Measurements from ENCODE around the gene PDE6G. TPM values are rescaled to one million over a fixed set of nuclear protein-coding genes. Genes with fewer than 3 reads are reported as not detected.
A peak's percentile ranks its signal among the peaks of the same experiment; 100 is the strongest.

PDE6G gene
- total RNA-seq, 4 donors from 2014 or later = 2.1 TPM; not detected in 3

DNA sequence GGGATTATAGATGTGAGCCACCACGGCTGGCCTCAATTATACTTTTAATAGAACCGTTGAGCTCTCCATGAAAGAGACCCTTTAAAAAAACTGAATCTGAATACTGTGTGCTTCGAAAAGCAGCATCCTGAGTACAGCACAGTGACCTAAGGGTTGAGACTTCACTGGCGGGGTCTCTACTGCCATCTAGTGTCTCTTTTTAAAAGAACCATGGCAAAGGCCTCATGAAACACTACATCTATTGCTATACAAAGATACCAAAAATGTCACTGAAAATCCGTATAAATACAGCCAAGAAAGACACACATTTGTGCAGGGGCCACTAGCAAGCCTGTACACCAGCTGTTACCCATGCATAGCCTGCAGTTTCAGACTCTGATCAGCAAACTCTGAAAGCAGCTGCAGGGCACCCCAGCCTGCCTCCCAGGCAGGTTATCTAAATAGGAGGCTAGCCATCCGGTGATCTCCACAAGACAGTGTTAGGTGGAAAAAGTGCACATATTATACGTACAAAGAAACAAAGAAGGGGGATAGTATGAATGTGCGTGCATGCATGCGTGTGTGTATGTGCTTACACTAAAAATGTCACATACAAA is 54.7 kb downstream of the PDE6G start:
- no peaks in the 10 kb centered on the region for H3K36me3 ChIP-seq
- TF ChIP-seq POLR2A (IDR thresholded peaks at IDR 0.05) = no peak
- TF ChIP-seq, protein P1, sequence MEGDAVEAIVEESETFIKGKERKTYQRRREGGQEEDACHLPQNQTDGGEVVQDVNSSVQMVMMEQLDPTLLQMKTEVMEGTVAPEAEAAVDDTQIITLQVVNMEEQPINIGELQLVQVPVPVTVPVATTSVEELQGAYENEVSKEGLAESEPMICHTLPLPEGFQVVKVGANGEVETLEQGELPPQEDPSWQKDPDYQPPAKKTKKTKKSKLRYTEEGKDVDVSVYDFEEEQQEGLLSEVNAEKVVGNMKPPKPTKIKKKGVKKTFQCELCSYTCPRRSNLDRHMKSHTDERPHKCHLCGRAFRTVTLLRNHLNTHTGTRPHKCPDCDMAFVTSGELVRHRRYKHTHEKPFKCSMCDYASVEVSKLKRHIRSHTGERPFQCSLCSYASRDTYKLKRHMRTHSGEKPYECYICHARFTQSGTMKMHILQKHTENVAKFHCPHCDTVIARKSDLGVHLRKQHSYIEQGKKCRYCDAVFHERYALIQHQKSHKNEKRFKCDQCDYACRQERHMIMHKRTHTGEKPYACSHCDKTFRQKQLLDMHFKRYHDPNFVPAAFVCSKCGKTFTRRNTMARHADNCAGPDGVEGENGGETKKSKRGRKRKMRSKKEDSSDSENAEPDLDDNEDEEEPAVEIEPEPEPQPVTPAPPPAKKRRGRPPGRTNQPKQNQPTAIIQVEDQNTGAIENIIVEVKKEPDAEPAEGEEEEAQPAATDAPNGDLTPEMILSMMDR (IDR thresholded peaks at IDR 0.05) = peak; percentile 73 to 85 (median 82)
- no peaks in the 10 kb centered on the region for H3K9me3 ChIP-seq
- peaks cover 0 to 3% of the 10 kb centered on the region in 2 donors for H3K4me1 ChIP-seq
- peak in 1 of 2 donors; percentile 40 for DNase-seq
- H3K27me3 ChIP-seq = no peaks in the 10 kb centered on the region
- H3K27ac ChIP-seq = no peak overlapping the region
- intact Hi-C loops (cut with DNase I; ENCODE audit: low total_unique reads) = no loop called here
- no peak overlapping the region for H3K4me3 ChIP-seq

Small RNAs within 50 kb of the gene (microRNA-seq; reads per million reads assigned to microRNA genes)
- not detected for gene MIR6786 (ENCODE audit: borderline microRNAs expressed, borderline replicate concordance)

Small RNAs within 50 kb of the gene (small RNA-seq; reads per million reads assigned to genes)
- not detected for gene MIR6786

Other genes starting within 250 kb of the PDE6G start
- 1,000 to 10,000 TPM; 1,023 to 5,472 (median 2,159) TPM for gene ACTG1, start 143.7 kb downstream of the PDE6G start, total RNA-seq
- 1 to 10 TPM in 2 of 4 donors, not detected in 2; 5.0 to 7.4 TPM for gene FSCN2, start 128.2 kb downstream of the PDE6G start, total RNA-seq
- gene FAAP100, start 104.2 kb downstream of the PDE6G start, total RNA-seq = 10 to 100 TPM in 2 of 4 donors, 1 to 10 TPM in 2; 3.5 to 31.2 (median 17.3) TPM
- gene NPLOC4, start 19.4 kb downstream of the PDE6G start, total RNA-seq = 10 to 100 TPM; 14.6 to 86.3 (median 30.9) TPM
- 1 to 10 TPM in 1 of 4 donors, under 1 TPM in 1, not detected in 2; 0.21 to 3.0 TPM for gene TSPAN10, start 19.3 kb downstream of the PDE6G start, total RNA-seq
- gene OXLD1, start 10.1 kb upstream of the PDE6G start, total RNA-seq = 10 to 100 TPM in 3 of 4 donors, 1 to 10 TPM in 1; 3.2 to 56.1 (median 20.3) TPM
- 10 to 100 TPM in 1 of 4 donors, 1 to 10 TPM in 2, under 1 TPM in 1; 0.77 to 12.3 (median 3.9) TPM for gene CCDC137, start 10.2 kb upstream of the PDE6G start, total RNA-seq
- gene ARL16, start 27.3 kb upstream of the PDE6G start, total RNA-seq = 10 to 100 TPM in 3 of 4 donors, 1 to 10 TPM in 1; 4.4 to 36.9 (median 27.0) TPM
- gene HGS, start 27.5 kb upstream of the PDE6G start, total RNA-seq = 100 to 1,000 TPM in 1 of 4 donors, 10 to 100 TPM in 3; 21.0 to 121 (median 72.5) TPM
- gene MRPL12, start 46.8 kb upstream of the PDE6G start, total RNA-seq = 10 to 100 TPM in 2 of 4 donors, 1 to 10 TPM in 1, under 1 TPM in 1; 0.77 to 72.9 (median 19.5) TPM
- gene SLC25A10, start 55.7 kb upstream of the PDE6G start, total RNA-seq = 10 to 100 TPM in 1 of 4 donors, 1 to 10 TPM in 2, not detected in 1; 5.6 to 11.3 (median 7.6) TPM
- gene GCGR, start 147.6 kb upstream of the PDE6G start, total RNA-seq = not detected
- gene MCRIP1, start 176.7 kb upstream of the PDE6G start, total RNA-seq = 10 to 100 TPM; 30.5 to 92.6 (median 61.3) TPM
- gene PPP1R27, start 178.5 kb upstream of the PDE6G start, total RNA-seq = 1 to 10 TPM in 1 of 4 donors, not detected in 3; 1.6 TPM
- gene P4HB, start 204.0 kb upstream of the PDE6G start, total RNA-seq = 100 to 1,000 TPM; 199 to 504 (median 304) TPM
- gene ARHGDIA, start 214.8 kb upstream of the PDE6G start, total RNA-seq = 100 to 1,000 TPM in 1 of 4 donors, 10 to 100 TPM in 3; 31.2 to 350 (median 55.1) TPM
- 10 to 100 TPM in 3 of 4 donors, 1 to 10 TPM in 1; 3.2 to 82.1 (median 34.5) TPM for gene ALYREF, start 235.0 kb upstream of the PDE6G start, total RNA-seq
- 10 to 100 TPM; 45.9 to 72.6 (median 61.5) TPM for gene ANAPC11, start 235.2 kb upstream of the PDE6G start, total RNA-seq
- gene NPB, start 245.7 kb upstream of the PDE6G start, total RNA-seq = 1 to 10 TPM in 2 of 4 donors, not detected in 2; 2.0 to 2.1 TPM

Measured in uterus (tissue), 4 donors.